Measurements from ENCODE around the gene BNC2. TPM values are rescaled to one million over a fixed set of nuclear protein-coding genes. Genes with fewer than 3 reads are reported as not detected.

BNC2 gene
- total RNA-seq, 1 experiment from 2014 or later = 2.9 TPM

- no TSS peak for BruUV-seq (replicated peaks)
- TF ChIP-seq CTCF (conservative IDR thresholded peaks at IDR 0.05) = no peak
- no peak for TF ChIP-seq EZH2 (IDR thresholded peaks at IDR 0.05; ENCODE audit: low read depth)
- Histone ChIP-seq H3F3A (ENCODE audit: insufficient read depth, low read depth) (no peaks in the 10 kb centered on the region), H3K27me3 (ENCODE audit: insufficient read depth, low read depth) (no peaks in the 10 kb centered on the region), H3K79me2 (ENCODE audit: low read depth) (no peaks in the 10 kb centered on the region), H3K9me3 (ENCODE audit: insufficient read depth, low read depth) (no peaks in the 10 kb centered on the region), H3K4me3 (no peak overlapping the region), H3K9me2 (ENCODE audit: insufficient read depth) (no peaks in the 10 kb centered on the region), H3K27ac (no peak overlapping the region), H2AFZ (no peak overlapping the region), H3K4me2 (no peak overlapping the region), H3K4me1 (replicated peaks; ENCODE audit: insufficient read depth) (no peaks in the 10 kb centered on the region), H4K20me1 (ENCODE audit: insufficient read depth) (no peaks in the 10 kb centered on the region), H3K36me3 (ENCODE audit: low read depth) (no peaks in the 10 kb centered on the region)
- no peak for DNase-seq
- CTCF ChIA-PET = no interaction called here
- POLR2A ChIA-PET (ENCODE audit: unreplicated experiment) = no interaction called here
- intact Hi-C loops (cut with micrococcal nuclease; ENCODE audit: unreplicated experiment) = no loop called here
Observed at GRCh38 chr9:16618524-16618923, 251.9 kb downstream of the BNC2 start.

GRCh38 chr9:16616686-16617085 is 253.8 kb downstream of the BNC2 start:
- H2AFZ ChIP-seq = no peak overlapping the region
- H3K36me3 ChIP-seq (ENCODE audit: low read depth) = no peaks in the 10 kb centered on the region
- H3K27ac ChIP-seq = no peak overlapping the region
- no peaks in the 10 kb centered on the region for H3K4me1 ChIP-seq (replicated peaks; ENCODE audit: insufficient read depth)
- H3K4me3 ChIP-seq = no peak overlapping the region
- POLR2A ChIA-PET (ENCODE audit: unreplicated experiment) = interaction anchor here (0.5 kb wide), 1 partner anchor 13 kb away, joined by 6 read pairs; no protein-coding TSS in a partner anchor
- no peak for DNase-seq
- no peaks in the 10 kb centered on the region for H3K79me2 ChIP-seq (ENCODE audit: low read depth)
- no peaks in the 10 kb centered on the region for H3K27me3 ChIP-seq (ENCODE audit: insufficient read depth, low read depth)
- intact Hi-C loops (cut with micrococcal nuclease; ENCODE audit: unreplicated experiment) = no loop called here
- no peak overlapping the region for H3K4me2 ChIP-seq
- H4K20me1 ChIP-seq (ENCODE audit: insufficient read depth) = no peaks in the 10 kb centered on the region
- no peaks in the 10 kb centered on the region for H3K9me2 ChIP-seq (ENCODE audit: insufficient read depth)
- no peaks in the 10 kb centered on the region for H3K9me3 ChIP-seq (ENCODE audit: insufficient read depth, low read depth)
- no TSS peak for BruUV-seq (replicated peaks)
- H3F3A ChIP-seq (ENCODE audit: insufficient read depth, low read depth) = no peaks in the 10 kb centered on the region
- CTCF ChIA-PET = no interaction called here
- TF ChIP-seq EZH2 (IDR thresholded peaks at IDR 0.05; ENCODE audit: low read depth) (no peak), CTCF (conservative IDR thresholded peaks at IDR 0.05) (no peak)

- Histone ChIP-seq H3K4me3 (no peak overlapping the region), H3K9me2 (ENCODE audit: insufficient read depth) (no peaks in the 10 kb centered on the region), H2AFZ (no peak overlapping the region), H3K27me3 (ENCODE audit: insufficient read depth, low read depth) (no peaks in the 10 kb centered on the region), H3K79me2 (ENCODE audit: low read depth) (no peaks in the 10 kb centered on the region), H3K9me3 (ENCODE audit: insufficient read depth, low read depth) (no peaks in the 10 kb centered on the region), H3K27ac (no peak overlapping the region), H3K4me1 (replicated peaks; ENCODE audit: insufficient read depth) (no peaks in the 10 kb centered on the region), H3K36me3 (ENCODE audit: low read depth) (no peaks in the 10 kb centered on the region), H3K4me2 (no peak overlapping the region), H4K20me1 (ENCODE audit: insufficient read depth) (no peaks in the 10 kb centered on the region), H3F3A (ENCODE audit: insufficient read depth, low read depth) (no peaks in the 10 kb centered on the region)
- intact Hi-C loops (cut with micrococcal nuclease; ENCODE audit: unreplicated experiment) = no loop called here
- CTCF ChIA-PET = no interaction called here
- no TSS peak for BruUV-seq (replicated peaks)
- no peak for DNase-seq
- no peak for TF ChIP-seq EZH2 (IDR thresholded peaks at IDR 0.05; ENCODE audit: low read depth)
- no peak for TF ChIP-seq CTCF (conservative IDR thresholded peaks at IDR 0.05)
- POLR2A ChIA-PET (ENCODE audit: unreplicated experiment) = no interaction called here
Observed at GRCh38 chr9:16615451-16615850, 255.0 kb downstream of the BNC2 start.

All from PC-9 (cell line).